ENCODE measurements around the gene SLC38A11. TPM values are rescaled to one million over a fixed set of nuclear protein-coding genes. Genes with fewer than 3 reads are reported as not detected.

The SLC38A11 gene
- total RNA-seq, 1 experiment from 2014 or later, result not detected

DNA sequence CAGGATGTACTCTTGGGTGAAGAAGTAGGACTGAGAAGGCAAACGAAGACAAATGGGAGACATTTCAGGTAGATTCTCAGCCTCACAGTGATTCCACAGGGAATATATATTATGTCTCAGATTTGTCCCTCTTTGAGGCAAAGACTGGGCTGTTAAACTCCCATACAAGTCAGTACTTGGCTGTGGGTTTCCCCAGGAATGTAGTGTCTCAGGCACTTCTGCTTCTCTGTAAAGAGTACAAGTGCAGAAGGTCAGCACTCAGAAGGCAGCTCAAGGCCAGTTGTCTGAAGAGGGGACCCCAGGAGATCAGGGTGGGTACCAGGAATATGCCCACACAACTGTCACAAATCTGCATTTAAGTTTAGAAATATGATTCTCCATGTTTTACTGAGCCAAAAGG lies 73.8 kb downstream of the SLC38A11 start:
- H4K20me1 ChIP-seq (ENCODE audit: insufficient read depth), result no peaks in the 10 kb centered on the region

DNA sequence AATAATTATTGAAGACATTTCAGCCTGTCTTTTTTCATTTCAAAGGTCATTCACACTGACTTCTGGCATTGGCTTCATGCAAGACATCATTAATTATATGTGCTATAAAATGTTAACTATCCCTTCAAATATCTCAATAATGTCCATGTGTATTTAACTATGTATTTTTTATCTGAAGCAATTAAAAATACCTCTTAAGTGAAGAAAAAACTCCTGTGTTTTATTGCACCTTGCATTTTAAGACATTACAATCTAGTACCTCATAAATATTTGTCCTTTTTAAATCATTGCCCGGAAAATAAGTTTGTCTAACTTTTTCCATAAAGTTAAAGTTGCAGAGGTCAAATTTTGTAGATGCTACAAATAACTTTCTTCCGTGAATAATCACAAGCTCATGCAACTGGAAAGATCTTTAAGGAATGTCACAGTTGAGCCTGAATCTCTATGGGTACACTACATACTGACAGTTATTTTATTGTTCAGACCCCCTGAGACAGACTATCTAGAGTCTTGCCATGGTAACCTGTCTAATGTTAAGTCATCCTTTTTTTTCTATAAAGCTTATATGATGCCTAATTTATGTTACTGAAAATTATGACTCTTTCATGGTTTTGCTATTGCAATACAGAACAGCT lies 75.3 kb downstream of the SLC38A11 start:
- TF ChIP-seq, protein P1, sequence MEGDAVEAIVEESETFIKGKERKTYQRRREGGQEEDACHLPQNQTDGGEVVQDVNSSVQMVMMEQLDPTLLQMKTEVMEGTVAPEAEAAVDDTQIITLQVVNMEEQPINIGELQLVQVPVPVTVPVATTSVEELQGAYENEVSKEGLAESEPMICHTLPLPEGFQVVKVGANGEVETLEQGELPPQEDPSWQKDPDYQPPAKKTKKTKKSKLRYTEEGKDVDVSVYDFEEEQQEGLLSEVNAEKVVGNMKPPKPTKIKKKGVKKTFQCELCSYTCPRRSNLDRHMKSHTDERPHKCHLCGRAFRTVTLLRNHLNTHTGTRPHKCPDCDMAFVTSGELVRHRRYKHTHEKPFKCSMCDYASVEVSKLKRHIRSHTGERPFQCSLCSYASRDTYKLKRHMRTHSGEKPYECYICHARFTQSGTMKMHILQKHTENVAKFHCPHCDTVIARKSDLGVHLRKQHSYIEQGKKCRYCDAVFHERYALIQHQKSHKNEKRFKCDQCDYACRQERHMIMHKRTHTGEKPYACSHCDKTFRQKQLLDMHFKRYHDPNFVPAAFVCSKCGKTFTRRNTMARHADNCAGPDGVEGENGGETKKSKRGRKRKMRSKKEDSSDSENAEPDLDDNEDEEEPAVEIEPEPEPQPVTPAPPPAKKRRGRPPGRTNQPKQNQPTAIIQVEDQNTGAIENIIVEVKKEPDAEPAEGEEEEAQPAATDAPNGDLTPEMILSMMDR (conservative IDR thresholded peaks at IDR 0.05), result no peak
- TF ChIP-seq EZH2 (IDR thresholded peaks at IDR 0.05; ENCODE audit: low read depth), result no peak
- Histone ChIP-seq H3K4me2 (no peak overlapping the region), H3K4me1 (replicated peaks; ENCODE audit: insufficient read depth) (no peaks in the 10 kb centered on the region), H3K9me3 (ENCODE audit: insufficient read depth, low read depth) (no peaks in the 10 kb centered on the region), H3K79me2 (ENCODE audit: low read depth) (no peaks in the 10 kb centered on the region), H2AFZ (no peak overlapping the region), H3K36me3 (ENCODE audit: low read depth) (no peaks in the 10 kb centered on the region), H4K20me1 (ENCODE audit: insufficient read depth) (no peaks in the 10 kb centered on the region), H3F3A (ENCODE audit: insufficient read depth, low read depth) (no peaks in the 10 kb centered on the region), H3K4me3 (no peak overlapping the region), H3K27me3 (ENCODE audit: insufficient read depth, low read depth) (no peaks in the 10 kb centered on the region), H3K9me2 (ENCODE audit: insufficient read depth) (no peaks in the 10 kb centered on the region), H3K27ac (no peak overlapping the region)
- POLR2A ChIA-PET (ENCODE audit: unreplicated experiment), result no interaction called here
- intact Hi-C loops (cut with micrococcal nuclease; ENCODE audit: unreplicated experiment), result no loop called here
- no peak for DNase-seq
- BruUV-seq (replicated peaks), result no TSS peak
- CTCF ChIA-PET, result no interaction called here

More for the DNA sequence above, 73.8 kb downstream of the SLC38A11 start:
- no peaks in the 10 kb centered on the region for H3F3A ChIP-seq (ENCODE audit: insufficient read depth, low read depth)
- no peaks in the 10 kb centered on the region for H3K36me3 ChIP-seq (ENCODE audit: low read depth)
- no peaks in the 10 kb centered on the region for H3K9me2 ChIP-seq (ENCODE audit: insufficient read depth)
- H2AFZ ChIP-seq, result no peak overlapping the region
- BruUV-seq (replicated peaks), result no TSS peak
- no peak overlapping the region for H3K4me3 ChIP-seq
- no peaks in the 10 kb centered on the region for H3K4me1 ChIP-seq (replicated peaks; ENCODE audit: insufficient read depth)
- no peak overlapping the region for H3K4me2 ChIP-seq
- H3K9me3 ChIP-seq (ENCODE audit: insufficient read depth, low read depth), result no peaks in the 10 kb centered on the region
- no peak overlapping the region for H3K27ac ChIP-seq
- H3K27me3 ChIP-seq (ENCODE audit: insufficient read depth, low read depth), result no peaks in the 10 kb centered on the region
- TF ChIP-seq, protein P1 (conservative IDR thresholded peaks at IDR 0.05), result no peak
- no peak for TF ChIP-seq EZH2 (IDR thresholded peaks at IDR 0.05; ENCODE audit: low read depth)
- intact Hi-C loops (cut with micrococcal nuclease; ENCODE audit: unreplicated experiment), result no loop called here
- CTCF ChIA-PET, result no interaction called here
- no peak for DNase-seq
- no peaks in the 10 kb centered on the region for H3K79me2 ChIP-seq (ENCODE audit: low read depth)
- POLR2A ChIA-PET (ENCODE audit: unreplicated experiment), result no interaction called here

DNA sequence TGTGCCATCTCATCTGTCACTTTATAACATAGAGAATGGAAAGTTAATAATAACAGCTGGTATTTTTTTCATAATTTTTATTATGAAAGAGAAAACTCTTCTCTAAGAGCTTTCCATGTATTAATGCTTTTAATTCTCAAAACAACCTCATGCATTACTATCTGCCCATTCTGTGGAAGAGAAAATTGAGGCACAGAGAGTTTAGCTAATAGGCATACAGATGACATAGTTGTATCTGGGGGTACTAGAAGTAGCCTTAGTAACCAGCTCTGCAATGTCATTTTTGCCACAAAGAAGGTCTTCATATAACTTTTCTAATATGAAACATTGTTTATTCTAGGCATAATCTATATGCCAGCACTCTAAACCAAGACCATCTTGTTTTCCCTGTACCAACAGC lies 77.4 kb downstream of the SLC38A11 start:
- no peaks in the 10 kb centered on the region for H3K79me2 ChIP-seq (ENCODE audit: low read depth)
- intact Hi-C loops (cut with micrococcal nuclease; ENCODE audit: unreplicated experiment), result no loop called here
- H3K4me1 ChIP-seq (replicated peaks; ENCODE audit: insufficient read depth), result no peaks in the 10 kb centered on the region
- DNase-seq, result no peak
- H3K9me3 ChIP-seq (ENCODE audit: insufficient read depth, low read depth), result no peaks in the 10 kb centered on the region
- H3K4me3 ChIP-seq, result no peak overlapping the region
- H3K9me2 ChIP-seq (ENCODE audit: insufficient read depth), result no peaks in the 10 kb centered on the region
- POLR2A ChIA-PET (ENCODE audit: unreplicated experiment), result no interaction called here
- no peaks in the 10 kb centered on the region for H4K20me1 ChIP-seq (ENCODE audit: insufficient read depth)
- BruUV-seq (replicated peaks), result no TSS peak
- TF ChIP-seq EZH2 (IDR thresholded peaks at IDR 0.05; ENCODE audit: low read depth), result no peak
- TF ChIP-seq, protein P1 (conservative IDR thresholded peaks at IDR 0.05), result no peak
- no peak overlapping the region for H2AFZ ChIP-seq
- H3K27ac ChIP-seq, result no peak overlapping the region
- no peaks in the 10 kb centered on the region for H3K36me3 ChIP-seq (ENCODE audit: low read depth)
- no peak overlapping the region for H3K4me2 ChIP-seq
- no peaks in the 10 kb centered on the region for H3F3A ChIP-seq (ENCODE audit: insufficient read depth, low read depth)
- CTCF ChIA-PET, result no interaction called here
- H3K27me3 ChIP-seq (ENCODE audit: insufficient read depth, low read depth), result no peaks in the 10 kb centered on the region

All from PC-9 (cell line).